HL-60 (cell line): ENCODE results near the gene SEBOX.

ENCODE experiments used
- GABPA ChIP-seq: IDR thresholded peaks from 2 replicates; pipeline ENCODE4 v1.6.1; 2012; ENCODE audit warnings: low read depth
- TF ChIP-seq, protein P1 (sequence below): IDR thresholded peaks from one replicate; pipeline ENCODE4 v1.5.1; 2011; ENCODE audit warnings: low read length, control low read depth, inconsistent platforms; ENCODE audit not compliant: insufficient read depth
- TF ChIP-seq, protein P2 (sequence below): IDR thresholded peaks from 2 replicates; pipeline ENCODE4 v1.6.1; 2012; ENCODE audit warnings: low read depth; ENCODE audit not compliant: insufficient replicate concordance

DNA sequence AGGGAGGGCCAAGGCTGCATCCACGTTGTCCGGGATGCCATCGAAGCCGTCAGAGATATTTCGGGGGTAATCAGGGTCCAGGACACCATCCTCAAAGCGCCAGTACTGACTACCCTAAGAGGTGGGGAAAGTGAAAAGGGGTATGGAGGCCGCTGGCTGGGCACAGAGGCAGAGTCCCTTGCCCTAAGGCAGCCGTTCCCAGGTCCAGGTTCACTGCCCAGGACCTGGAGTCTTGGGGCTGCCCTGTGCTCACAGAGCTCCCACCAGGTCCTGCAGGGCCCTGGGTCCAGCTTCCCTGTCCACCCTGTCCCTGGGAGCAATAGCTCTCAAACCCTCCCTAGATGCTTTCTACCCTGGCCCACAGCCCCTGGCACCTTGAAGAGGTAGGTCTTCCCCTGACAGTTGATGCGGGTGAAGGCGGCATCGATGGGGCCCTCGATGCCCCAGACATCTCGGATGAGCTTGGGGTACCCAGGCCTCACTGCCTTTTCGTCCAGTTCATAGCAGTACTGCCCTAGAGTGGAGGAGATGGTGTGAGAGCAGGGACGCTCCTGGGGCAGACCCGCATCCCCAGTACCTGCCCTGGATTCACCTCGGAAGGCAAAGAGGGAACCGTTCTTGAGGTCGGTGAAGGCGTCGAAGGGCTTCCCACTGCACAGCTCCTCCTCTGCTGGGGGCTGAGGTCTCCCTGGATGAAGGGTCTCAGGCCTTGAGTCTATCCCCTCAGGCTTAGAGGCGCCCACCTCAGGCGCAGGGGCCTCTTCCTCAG, 4.1 kb upstream of the SEBOX start:
- TF ChIP-seq, protein P1, sequence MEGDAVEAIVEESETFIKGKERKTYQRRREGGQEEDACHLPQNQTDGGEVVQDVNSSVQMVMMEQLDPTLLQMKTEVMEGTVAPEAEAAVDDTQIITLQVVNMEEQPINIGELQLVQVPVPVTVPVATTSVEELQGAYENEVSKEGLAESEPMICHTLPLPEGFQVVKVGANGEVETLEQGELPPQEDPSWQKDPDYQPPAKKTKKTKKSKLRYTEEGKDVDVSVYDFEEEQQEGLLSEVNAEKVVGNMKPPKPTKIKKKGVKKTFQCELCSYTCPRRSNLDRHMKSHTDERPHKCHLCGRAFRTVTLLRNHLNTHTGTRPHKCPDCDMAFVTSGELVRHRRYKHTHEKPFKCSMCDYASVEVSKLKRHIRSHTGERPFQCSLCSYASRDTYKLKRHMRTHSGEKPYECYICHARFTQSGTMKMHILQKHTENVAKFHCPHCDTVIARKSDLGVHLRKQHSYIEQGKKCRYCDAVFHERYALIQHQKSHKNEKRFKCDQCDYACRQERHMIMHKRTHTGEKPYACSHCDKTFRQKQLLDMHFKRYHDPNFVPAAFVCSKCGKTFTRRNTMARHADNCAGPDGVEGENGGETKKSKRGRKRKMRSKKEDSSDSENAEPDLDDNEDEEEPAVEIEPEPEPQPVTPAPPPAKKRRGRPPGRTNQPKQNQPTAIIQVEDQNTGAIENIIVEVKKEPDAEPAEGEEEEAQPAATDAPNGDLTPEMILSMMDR, result no peak
- TF ChIP-seq GABPA, result no peak
- TF ChIP-seq, protein P2, sequence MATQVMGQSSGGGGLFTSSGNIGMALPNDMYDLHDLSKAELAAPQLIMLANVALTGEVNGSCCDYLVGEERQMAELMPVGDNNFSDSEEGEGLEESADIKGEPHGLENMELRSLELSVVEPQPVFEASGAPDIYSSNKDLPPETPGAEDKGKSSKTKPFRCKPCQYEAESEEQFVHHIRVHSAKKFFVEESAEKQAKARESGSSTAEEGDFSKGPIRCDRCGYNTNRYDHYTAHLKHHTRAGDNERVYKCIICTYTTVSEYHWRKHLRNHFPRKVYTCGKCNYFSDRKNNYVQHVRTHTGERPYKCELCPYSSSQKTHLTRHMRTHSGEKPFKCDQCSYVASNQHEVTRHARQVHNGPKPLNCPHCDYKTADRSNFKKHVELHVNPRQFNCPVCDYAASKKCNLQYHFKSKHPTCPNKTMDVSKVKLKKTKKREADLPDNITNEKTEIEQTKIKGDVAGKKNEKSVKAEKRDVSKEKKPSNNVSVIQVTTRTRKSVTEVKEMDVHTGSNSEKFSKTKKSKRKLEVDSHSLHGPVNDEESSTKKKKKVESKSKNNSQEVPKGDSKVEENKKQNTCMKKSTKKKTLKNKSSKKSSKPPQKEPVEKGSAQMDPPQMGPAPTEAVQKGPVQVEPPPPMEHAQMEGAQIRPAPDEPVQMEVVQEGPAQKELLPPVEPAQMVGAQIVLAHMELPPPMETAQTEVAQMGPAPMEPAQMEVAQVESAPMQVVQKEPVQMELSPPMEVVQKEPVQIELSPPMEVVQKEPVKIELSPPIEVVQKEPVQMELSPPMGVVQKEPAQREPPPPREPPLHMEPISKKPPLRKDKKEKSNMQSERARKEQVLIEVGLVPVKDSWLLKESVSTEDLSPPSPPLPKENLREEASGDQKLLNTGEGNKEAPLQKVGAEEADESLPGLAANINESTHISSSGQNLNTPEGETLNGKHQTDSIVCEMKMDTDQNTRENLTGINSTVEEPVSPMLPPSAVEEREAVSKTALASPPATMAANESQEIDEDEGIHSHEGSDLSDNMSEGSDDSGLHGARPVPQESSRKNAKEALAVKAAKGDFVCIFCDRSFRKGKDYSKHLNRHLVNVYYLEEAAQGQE, result no peak
